Testis (tissue), 3 donors: ENCODE results near the gene GPHN. TPM values are rescaled to one million over a fixed set of nuclear protein-coding genes. Genes with fewer than 3 reads are reported as not detected.
"Not testable (repeated sequence)": the region's sequence is repeated elsewhere in the genome, so short reads cannot be mapped to it uniquely, and the experiment has no call there.

Source experiments
- DNase-seq: peaks from one replicate; pipeline ENCODE4 v3.0.0-alpha.2; 2019
- H3K27ac ChIP-seq, 2 donors: fragments of 200-600 bp; sonication (generic); one replicate each; pipeline ENCODE4 v1.5.1; 2019
- H3K27me3 ChIP-seq: fragments of 200-600 bp; sonication (generic); one replicate; pipeline ENCODE4 v1.5.1; 2019
- H3K36me3 ChIP-seq: fragments of 200-600 bp; sonication (generic); one replicate; pipeline ENCODE4 v1.5.1; 2017; ENCODE audit warnings: low read depth; ENCODE audit errors: missing control alignments
- H3K4me1 ChIP-seq: fragments of 200-600 bp; sonication (generic); one replicate; pipeline ENCODE4 v1.5.1; 2019
- H3K4me3 ChIP-seq, 2 donors: fragments of 200-600 bp; sonication (generic); one replicate each; pipeline ENCODE4 v1.5.1; 2017 to 2019
- H3K9me3 ChIP-seq: fragments of 200-600 bp; sonication (generic); one replicate; pipeline ENCODE4 v1.5.1; 2017
- POLR2A ChIP-seq: fragments of 450-650 bp; IDR thresholded peaks from one replicate; pipeline ENCODE4 v1.6.1; 2017; ENCODE audit warnings: antibody characterized with exemption, mild to moderate bottlenecking, moderate library complexity
- WGBS, 2 donors: methylation state at CpG; one replicate each; pipeline ENCODE4 v1.1.5; 2018; 5-methylcytosine and 5-hydroxymethylcytosine counted together
- intact Hi-C: fragments of 100-400 bp; cut with DNase I; formaldehyde crosslinking; loops from one replicate; pipeline ENCODE4 v1.15.1; 2023; ENCODE audit warnings: low total_unique reads
- polyA plus RNA-seq: library from polyadenylated mRNA; stranded (reverse); fragments of 350-450 nt; fragmentation: Illumina TruSeq; extraction: RNeasy Lipid Tissue Mini Kit (QIAGEN cat#74804); gene quantifications from one replicate; pipeline ENCODE4 v1.2.3, GENCODE V29; 2014; ENCODE audit warnings: low read depth, low replicate concordance; ENCODE audit not compliant: insufficient read depth
- total RNA-seq, 2 donors: library from RNA; depleted of rRNA; stranded (reverse); fragments of >200 nt; gene quantifications; one replicate each; pipeline ENCODE4 v1.2.3, GENCODE V29; 2016
- TF ChIP-seq, protein P1 (sequence below), 3 experiments: fragments of 450-650 bp in 2 of 3; fragments of 200-600 bp in 1 of 3; sonication (generic) in 1 of 3; IDR thresholded peaks; one replicate each; pipeline ENCODE4 v1.5.1; 2016 to 2019; ENCODE audit warnings: antibody characterized with exemption in 3 of 3, mild to moderate bottlenecking in 2 of 3, moderate library complexity in 1 of 3

GPHN gene
- total and polyA plus RNA-seq, 3 donors from 2014 or later = 14.2 to 26.5 (median 25.4) TPM

DNA sequence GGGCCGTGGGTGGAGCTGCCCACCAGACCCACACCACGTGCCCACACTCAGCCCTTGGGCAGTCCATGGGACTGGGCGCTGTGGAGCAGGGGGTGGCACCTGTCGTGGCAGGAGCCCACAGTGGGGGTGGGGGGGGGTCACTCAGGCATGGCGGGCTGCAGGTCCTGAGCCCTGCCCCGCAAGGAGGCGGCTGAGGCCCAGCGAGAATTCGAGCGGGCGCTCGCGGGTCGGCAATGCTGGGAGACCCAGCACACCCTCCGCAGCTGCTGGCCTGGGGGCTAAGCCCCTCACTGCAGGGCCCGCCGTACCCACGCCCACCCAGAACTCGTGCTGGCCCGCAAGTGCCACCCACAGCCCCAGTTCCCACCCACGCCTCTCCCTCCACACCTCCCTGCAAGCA lies 548.7 kb downstream of the GPHN start:
- intact Hi-C loops = no loop called here
- H3K4me1 ChIP-seq = no peaks in the 10 kb centered on the region
- WGBS, 2 donors = 94% methylated on average over 15 of the region's 21 CpGs; no CpG with 5 or more reads in 1 of the 2 donors

DNA sequence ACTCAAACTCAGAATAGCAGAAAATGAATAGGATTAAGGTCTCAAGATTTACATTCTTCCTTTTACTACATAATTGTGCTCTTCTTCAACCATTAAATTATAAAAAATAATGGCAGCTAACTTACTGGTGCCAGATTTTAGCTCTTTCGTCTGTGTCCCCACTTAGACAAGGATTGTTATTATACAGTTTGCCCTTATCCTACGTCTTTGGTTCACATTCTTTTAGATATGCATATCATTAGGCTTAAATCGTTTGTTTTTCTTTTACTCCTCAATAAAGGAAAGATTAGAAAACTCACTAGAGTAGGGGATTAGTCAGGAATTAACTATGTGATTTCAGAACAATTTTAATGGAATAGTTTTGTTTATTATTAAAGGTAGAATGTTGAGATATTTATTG lies 551.6 kb downstream of the GPHN start:
- 50 to 55% methylated on average over 3 of the region's 3 CpGs for WGBS, 2 donors
- no peak for DNase-seq

More for the DNA sequence above, 548.7 kb downstream of the GPHN start:
- TF ChIP-seq, protein P1, sequence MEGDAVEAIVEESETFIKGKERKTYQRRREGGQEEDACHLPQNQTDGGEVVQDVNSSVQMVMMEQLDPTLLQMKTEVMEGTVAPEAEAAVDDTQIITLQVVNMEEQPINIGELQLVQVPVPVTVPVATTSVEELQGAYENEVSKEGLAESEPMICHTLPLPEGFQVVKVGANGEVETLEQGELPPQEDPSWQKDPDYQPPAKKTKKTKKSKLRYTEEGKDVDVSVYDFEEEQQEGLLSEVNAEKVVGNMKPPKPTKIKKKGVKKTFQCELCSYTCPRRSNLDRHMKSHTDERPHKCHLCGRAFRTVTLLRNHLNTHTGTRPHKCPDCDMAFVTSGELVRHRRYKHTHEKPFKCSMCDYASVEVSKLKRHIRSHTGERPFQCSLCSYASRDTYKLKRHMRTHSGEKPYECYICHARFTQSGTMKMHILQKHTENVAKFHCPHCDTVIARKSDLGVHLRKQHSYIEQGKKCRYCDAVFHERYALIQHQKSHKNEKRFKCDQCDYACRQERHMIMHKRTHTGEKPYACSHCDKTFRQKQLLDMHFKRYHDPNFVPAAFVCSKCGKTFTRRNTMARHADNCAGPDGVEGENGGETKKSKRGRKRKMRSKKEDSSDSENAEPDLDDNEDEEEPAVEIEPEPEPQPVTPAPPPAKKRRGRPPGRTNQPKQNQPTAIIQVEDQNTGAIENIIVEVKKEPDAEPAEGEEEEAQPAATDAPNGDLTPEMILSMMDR (IDR thresholded peaks at IDR 0.05) = no peak
- TF ChIP-seq POLR2A = no peak
- DNase-seq = no peak
- Histone ChIP-seq H3K4me3 (no peak overlapping the region), H3K27me3 (no peaks in the 10 kb centered on the region), H3K36me3 (no peaks in the 10 kb centered on the region), H3K27ac (no peak overlapping the region), H3K9me3 (no peaks in the 10 kb centered on the region)

DNA sequence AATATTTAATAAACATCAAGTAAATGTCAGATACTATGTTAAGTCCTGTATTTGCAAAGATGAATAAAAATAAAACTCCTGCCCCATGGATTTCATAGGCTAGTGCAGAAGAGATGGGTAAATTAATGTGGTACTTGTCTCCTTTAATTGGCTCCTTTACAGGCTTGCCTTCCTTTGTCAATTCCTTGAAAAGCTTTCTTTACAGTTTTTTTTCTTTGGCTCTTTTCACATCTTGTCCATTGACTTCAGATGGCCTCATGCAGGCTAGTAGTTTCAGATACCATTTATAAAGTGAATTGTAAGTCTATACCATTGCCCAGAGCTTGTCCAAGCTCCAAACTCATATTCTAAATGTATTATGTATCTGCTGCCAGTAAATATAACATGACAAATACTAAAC lies 552.6 kb downstream of the GPHN start:
- H3K9me3 ChIP-seq = no peaks in the 10 kb centered on the region
- TF ChIP-seq, protein P1 (IDR thresholded peaks at IDR 0.05) = no peak
- TF ChIP-seq POLR2A = no peak
- DNase-seq = no peak

More for the DNA sequence above, 551.6 kb downstream of the GPHN start:
- H3K4me3 ChIP-seq = no peak overlapping the region
- H3K27me3 ChIP-seq = no peaks in the 10 kb centered on the region
- intact Hi-C loops = no loop called here
- no peaks in the 10 kb centered on the region for H3K9me3 ChIP-seq
- H3K27ac ChIP-seq = no peak overlapping the region
- H3K4me1 ChIP-seq = no peaks in the 10 kb centered on the region
- H3K36me3 ChIP-seq = no peaks in the 10 kb centered on the region
- TF ChIP-seq, protein P1 (IDR thresholded peaks at IDR 0.05) = no peak
- no peak for TF ChIP-seq POLR2A

DNA sequence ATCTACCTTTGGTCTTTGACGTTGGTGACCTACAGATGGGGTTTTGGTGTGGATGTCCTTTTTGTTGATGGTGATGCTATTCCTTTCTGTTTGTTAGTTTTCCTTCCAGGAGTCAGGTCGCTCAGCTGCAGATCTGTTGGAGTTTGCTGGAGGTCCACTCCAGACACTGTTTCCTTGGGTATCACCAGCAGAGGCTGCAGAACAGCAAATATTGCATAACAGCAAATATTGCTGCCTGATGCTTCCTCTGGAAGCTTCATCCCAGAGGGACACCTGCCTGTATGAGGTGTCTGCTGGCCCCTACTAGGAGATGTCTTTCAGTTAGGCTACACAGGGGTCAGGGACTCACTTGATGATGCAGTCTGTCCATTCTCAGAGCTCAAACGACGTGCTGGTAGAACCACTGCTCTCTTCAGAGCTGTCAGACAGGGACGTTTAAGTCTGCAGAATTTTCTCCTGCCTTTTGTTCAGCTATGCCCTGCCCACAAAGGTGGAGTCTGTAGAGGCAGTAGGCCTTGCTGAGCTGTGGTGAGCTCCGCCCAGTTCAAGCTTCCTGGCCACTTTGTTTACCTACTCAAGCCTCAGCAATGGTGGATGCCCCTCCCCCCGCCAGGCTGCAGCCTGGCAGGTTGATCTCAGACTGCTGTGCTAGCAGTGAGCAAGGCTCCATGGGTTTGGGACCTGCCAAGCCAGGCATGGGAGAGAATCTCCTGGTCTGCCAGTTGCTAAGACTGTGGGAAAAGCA lies 559.3 kb downstream of the GPHN start:
- intact Hi-C loops, H3K4me1 ChIP-seq, H3K27ac ChIP-seq, H3K36me3 ChIP-seq, H3K9me3 ChIP-seq, H3K27me3 ChIP-seq, DNase-seq, H3K4me3 ChIP-seq: not testable (repeated sequence)
- 92 to 93% methylated on average over 7 of the region's 7 CpGs for WGBS, 2 donors

More for the DNA sequence above, 552.6 kb downstream of the GPHN start:
- Histone ChIP-seq H3K27me3 (no peaks in the 10 kb centered on the region), H3K27ac (no peak overlapping the region), H3K36me3 (no peaks in the 10 kb centered on the region), H3K4me3 (no peak overlapping the region), H3K4me1 (no peaks in the 10 kb centered on the region)
- intact Hi-C loops = no loop called here

DNA sequence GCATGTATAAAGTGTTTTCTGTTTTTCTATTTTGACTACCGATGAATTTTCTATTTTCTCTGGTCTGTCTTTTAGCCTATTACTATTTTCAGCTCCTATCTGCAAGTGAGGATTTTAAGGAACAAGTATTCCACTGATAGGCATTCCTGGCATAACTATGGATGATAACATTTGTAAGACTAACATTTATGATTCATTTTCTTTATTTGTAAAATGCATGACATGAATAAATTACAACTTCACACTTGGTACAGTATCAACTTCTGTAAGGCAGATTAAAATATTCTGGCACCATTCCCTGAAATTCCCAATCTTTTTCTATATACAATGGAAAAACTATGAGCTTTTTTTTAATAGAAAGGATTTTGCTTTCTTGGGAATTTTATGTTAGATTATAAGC lies 560.3 kb downstream of the GPHN start:
- no peaks in the 10 kb centered on the region for H3K9me3 ChIP-seq
- H3K27me3 ChIP-seq = no peaks in the 10 kb centered on the region
- H3K27ac ChIP-seq = no peak overlapping the region
- H3K4me3 ChIP-seq = no peak overlapping the region
- WGBS, 2 donors = 45 to 59% methylated on average over 1 of the region's 1 CpG
- intact Hi-C loops = no loop called here
- no peak for DNase-seq
- peaks cover 9% of the 10 kb centered on the region for H3K4me1 ChIP-seq
- H3K36me3 ChIP-seq = no peaks in the 10 kb centered on the region
- TF ChIP-seq POLR2A = no peak
- TF ChIP-seq, protein P1 (IDR thresholded peaks at IDR 0.05) = no peak
